K562 (cell line): ENCODE results near the gene CHST8. TPM values are rescaled to one million over a fixed set of nuclear protein-coding genes. Genes with fewer than 3 reads are reported as not detected.

Experiments used
- CAMTA2 ChIP-seq: fragments of 250-450 bp; sonication (Bioruptor Pico); conservative IDR thresholded peaks from 2 replicates; pipeline ENCODE4 v1.5.1; 2022
- CREB5 ChIP-seq: fragments of 250-450 bp; sonication (Bioruptor Pico); IDR thresholded peaks from 2 replicates; pipeline ENCODE4 v1.5.0; 2020; ENCODE audit warnings: mild to moderate bottlenecking
- CREBBP ChIP-seq: IDR thresholded peaks from one replicate; pipeline ENCODE4 v1.6.1; 2012; ENCODE audit warnings: low read depth, mild to moderate bottlenecking, control low read depth, inconsistent platforms, low read length
- E2F6 ChIP-seq, 2 experiments: IDR thresholded peaks; 2 replicates each; pipeline ENCODE4 v1.6.1; 2011; ENCODE audit warnings: borderline replicate concordance in 1 of 2, control low read depth in 1 of 2, low read depth in 1 of 2, low read length in 1 of 2, mild to moderate bottlenecking in 1 of 2, mixed read lengths in 1 of 2, moderate library complexity in 1 of 2; ENCODE audit not compliant: insufficient read depth in 1 of 2, insufficient read length in 1 of 2, poor library complexity in 1 of 2, severe bottlenecking in 1 of 2; ENCODE audit errors: extremely low read depth in 1 of 2
- FIP1L1 ChIP-seq: fragments of 200-400 bp; formaldehyde crosslinking; IDR thresholded peaks from 2 replicates; pipeline ENCODE4 v1.6.1; 2018; ENCODE audit warnings: mild to moderate bottlenecking, low read depth, low read length; ENCODE audit not compliant: poor library complexity, severe bottlenecking
- FOXP1 ChIP-seq: sonication (generic); formaldehyde crosslinking; IDR thresholded peaks from 2 replicates; pipeline ENCODE4 v1.8.0; 2022; ENCODE audit warnings: mild to moderate bottlenecking, missing genetic modification reagents
- KAT7 ChIP-seq: sonication (generic); formaldehyde crosslinking; IDR thresholded peaks from 2 replicates; pipeline ENCODE4 v1.8.0; 2022; ENCODE audit warnings: missing genetic modification reagents, mild to moderate bottlenecking, borderline replicate concordance
- KDM2B ChIP-seq: fragments of 250-450 bp; sonication (Bioruptor Pico); IDR thresholded peaks from 2 replicates; pipeline ENCODE4 v1.8.0; 2021; ENCODE audit warnings: mild to moderate bottlenecking, moderate library complexity
- NRF1 ChIP-seq, 2 experiments: fragments of 450-650 bp; IDR thresholded peaks in 1 of 2; conservative IDR thresholded peaks in 1 of 2; 2 replicates each; pipeline ENCODE4 v1.6.1; 2014; ENCODE audit warnings: mild to moderate bottlenecking in 2 of 2
- PHF20 ChIP-seq: fragments of 450-650 bp; IDR thresholded peaks from 2 replicates; pipeline ENCODE4 v1.6.1; 2018; ENCODE audit not compliant: partially characterized antibody
- POLR2A ChIP-seq: fragments of 450-650 bp; conservative IDR thresholded peaks from 2 replicates; pipeline ENCODE4 v1.6.1; 2016
- RFX1 ChIP-seq: fragments of 450-650 bp; IDR thresholded peaks from 2 replicates; pipeline ENCODE4 v1.6.1; 2016; ENCODE audit warnings: mild to moderate bottlenecking, moderate library complexity
- RNF219 ChIP-seq: fragments of 250-450 bp; sonication (Bioruptor Pico); IDR thresholded peaks from 2 replicates; pipeline ENCODE4 v1.5.0; 2022; ENCODE audit warnings: mild to moderate bottlenecking
- SAFB ChIP-seq: fragments of 200-400 bp; formaldehyde crosslinking; IDR thresholded peaks from 2 replicates; pipeline ENCODE4 v1.6.1; 2017; ENCODE audit warnings: low read depth, low read length, borderline replicate concordance
- SMARCB1 ChIP-seq: IDR thresholded peaks from 2 replicates; pipeline ENCODE4 v1.6.1; 2011; ENCODE audit warnings: improper control_type of control experiment, low read depth; ENCODE audit not compliant: insufficient read length
- TAF1 ChIP-seq: IDR thresholded peaks from 2 replicates; pipeline ENCODE4 v1.6.1; 2011; ENCODE audit warnings: mild to moderate bottlenecking, low read length, moderate library complexity; ENCODE audit not compliant: insufficient read depth, control insufficient read depth, severe bottlenecking; ENCODE audit errors: extremely low read depth
- TFAP4 ChIP-seq: sonication (generic); formaldehyde crosslinking; IDR thresholded peaks from 2 replicates; pipeline ENCODE4 v1.8.0; 2022; ENCODE audit warnings: missing genetic modification reagents, mild to moderate bottlenecking, moderate library complexity, borderline replicate concordance
- YY1 ChIP-seq, 3 experiments: IDR thresholded peaks; 2 replicates each; pipeline ENCODE4 v1.6.1; 2011; ENCODE audit warnings: low read length in 2 of 3, mild to moderate bottlenecking in 2 of 3, moderate library complexity in 2 of 3, borderline replicate concordance in 1 of 3, control low read depth in 1 of 3, low read depth in 1 of 3; ENCODE audit not compliant: insufficient read depth in 3 of 3, insufficient replicate concordance in 2 of 3, control insufficient read depth in 1 of 3, insufficient read length in 1 of 3; ENCODE audit errors: extremely low read depth in 1 of 3
- ZKSCAN3 ChIP-seq: fragments of 250-450 bp; sonication (Bioruptor Pico); IDR thresholded peaks from 2 replicates; pipeline ENCODE4 v1.4.0; 2020
- ZNF589 ChIP-seq: fragments of 200-800 bp; sonication (Bioruptor generic); IDR thresholded peaks from 2 replicates; pipeline ENCODE4 v1.6.1; 2016; ENCODE audit warnings: low read depth, missing genetic modification characterization, missing compliant biosample characterization
- polyA plus RNA-seq, 8 experiments: library from polyadenylated mRNA; depleted of rRNA in 4 of 8; stranded (reverse) in 5 of 8; unstranded in 3 of 8; fragments of >200 nt; fragmentation: Nextera tagmentation in 2 of 8; fragmentation: Illumina TruSeq in 1 of 8; extraction: Ambion mirVana in 2 of 8; extraction: Trizol in 1 of 8; gene quantifications; 2 replicates each; pipeline versions ENCODE4 v1.2.1 to v1.2.3, GENCODE V29; 2011 to 2014; ENCODE audit warnings: inconsistent platforms in 1 of 8, missing spikeins in 1 of 8
- total RNA-seq, 7 experiments: library from RNA; depleted of rRNA in 6 of 7; stranded (reverse); fragments of >200 nt in 6 of 7; fragmentation: Illumina TruSeq in 2 of 7; extraction: Trizol in 2 of 7; gene quantifications; 2 replicates each; pipeline versions ENCODE4 v1.2.1 to v1.2.3, GENCODE V29; 2011 to 2021; ENCODE audit warnings: low replicate concordance in 1 of 7

Gene CHST8
- total and polyA plus RNA-seq, 9 of the 15 experiments (the other 6 are each of a cell fraction or from before 2014, with no cell fraction given), result 0.11 TPM; not detected in 8

- TF ChIP-seq E2F6 (IDR thresholded peaks at IDR 0.05; ENCODE audit: borderline replicate concordance in 1 of 2, extremely low read depth in 1 of 2, insufficient read depth in 1 of 2, insufficient read length in 1 of 2, low read depth in 1 of 2, low read length in 1 of 2, poor library complexity in 1 of 2, severe bottlenecking in 1 of 2) (peak in 1 of 2 experiments; percentile 54), KDM2B (CRISPR knock-in tag) (no peak; the same call in 1 of the 2 replicates), POLR2A (peak; percentile 77), TFAP4 (CRISPR knock-in tag) (peak; percentile 35; the same call in 1 of the 2 replicates), YY1 (IDR thresholded peaks at IDR 0.05; ENCODE audit: borderline replicate concordance in 1 of 3, control insufficient read depth in 1 of 3, extremely low read depth in 1 of 3, insufficient read depth in 3 of 3, insufficient read length in 1 of 3, insufficient replicate concordance in 2 of 3, low read depth in 1 of 3, low read length in 2 of 3) (peak in 2 of 3 experiments; percentile 69 to 88), ZNF589 (CRISPR knock-in tag) (0 out of 2 replicates have a peak, but pooled peaks have one; percentile 25), RNF219 (no peak), SMARCB1 (no peak), TAF1 (peak; percentile 61), CAMTA2 (CRISPR knock-in tag) (no peak), CREBBP (no peak), NRF1 (conservative IDR thresholded peaks at IDR 0.05 in 1 of 2, IDR thresholded peaks at IDR 0.05 in 1 of 2) (peak; percentile 71 to 78; a peak in 3 of 4 replicates), ZKSCAN3 (CRISPR knock-in tag) (no peak), FIP1L1 (peak; percentile 57), SAFB (no peak), RFX1 (no peak; the same call in 1 of the 2 replicates), FOXP1 (CRISPR knock-in tag) (no peak), CREB5 (no peak), KAT7 (CRISPR knock-in tag) (0 out of 2 replicates have a peak, but pooled peaks have one; percentile 63), PHF20 (peak; percentile 45)
Observed at GRCh38 chr19:33795370-33796163, 173.8 kb downstream of the CHST8 start (continued).
